WTC11 (cell line): Measurements from ENCODE around the gene GHRL. TPM values are rescaled to one million over a fixed set of nuclear protein-coding genes. Genes with fewer than 3 reads are reported as not detected.

Experiments
- ATAC-seq: fragments of 200-7000 bp; cut with Tn5 transposase; 2 replicates; pipeline ENCODE4 v1.10.0; 2021; ENCODE audit warnings: mild to moderate bottlenecking, moderate library complexity
- CTCF ChIA-PET: fragments of 300-600 bp; sonication (Branson Sonifier 250); formaldehyde crosslinking; loops from one replicate; lab custom pipeline; 2021; ENCODE audit warnings: antibody characterized with exemption; lab: Charles Lee
- POLR2A ChIA-PET: fragments of 350-600 bp; sonication (Branson Sonifier 250); formaldehyde crosslinking; loops from one replicate; lab custom pipeline; 2021; ENCODE audit warnings: antibody characterized with exemption; lab: Charles Lee
- DNase-seq: peaks from one replicate; pipeline ENCODE4 v3.0.0; 2021; ENCODE audit warnings: low spot score
- H3K27ac Mint-ChIP-seq: 2 replicates; pipeline ENCODE4 v1.8.0; 2021; ENCODE audit warnings: mixed read lengths
- H3K27me3 Mint-ChIP-seq: 2 replicates; pipeline ENCODE4 v1.8.0; 2021; ENCODE audit warnings: low read depth, mild to moderate bottlenecking, moderate library complexity, mixed read lengths
- H3K36me3 Mint-ChIP-seq: 2 replicates; pipeline ENCODE4 v1.8.0; 2021; ENCODE audit warnings: mixed read lengths
- H3K4me1 Mint-ChIP-seq: 2 replicates; pipeline ENCODE4 v1.8.0; 2022; ENCODE audit warnings: mixed read lengths
- H3K4me3 Mint-ChIP-seq: 2 replicates; pipeline ENCODE4 v1.8.0; 2021; ENCODE audit warnings: mild to moderate bottlenecking, moderate library complexity, mixed read lengths
- H3K9me3 Mint-ChIP-seq: 2 replicates; pipeline ENCODE4 v1.8.0; 2021; ENCODE audit warnings: mixed read lengths
- CREM ChIP-seq: sonication (generic); formaldehyde crosslinking; IDR thresholded peaks from 2 replicates; pipeline ENCODE4 v1.8.1; 2022; ENCODE audit warnings: mild to moderate bottlenecking, missing genetic modification reagents, moderate library complexity
- ELF4 ChIP-seq: sonication (generic); formaldehyde crosslinking; IDR thresholded peaks from 2 replicates; pipeline ENCODE4 v1.8.1; 2022; ENCODE audit warnings: low read depth, mild to moderate bottlenecking, moderate library complexity, missing genetic modification reagents
- FOXJ3 ChIP-seq: sonication (generic); formaldehyde crosslinking; IDR thresholded peaks from 2 replicates; pipeline ENCODE4 v1.9.0; 2021; ENCODE audit warnings: missing genetic modification reagents, mild to moderate bottlenecking, borderline replicate concordance
- FOXK1 ChIP-seq: sonication (generic); formaldehyde crosslinking; IDR thresholded peaks from 2 replicates; pipeline ENCODE4 v1.8.0; 2022; ENCODE audit warnings: mild to moderate bottlenecking, moderate library complexity, missing genetic modification reagents
- FOXP1 ChIP-seq: sonication (generic); formaldehyde crosslinking; IDR thresholded peaks from 2 replicates; pipeline ENCODE4 v1.8.0; 2022; ENCODE audit warnings: missing genetic modification reagents, mild to moderate bottlenecking, moderate library complexity, borderline replicate concordance
- GRHL2 ChIP-seq: fragments of 250-450 bp; sonication (Bioruptor Pico); IDR thresholded peaks from 2 replicates; pipeline ENCODE4 v1.8.0; 2022; ENCODE audit warnings: mild to moderate bottlenecking, moderate library complexity; ENCODE audit not compliant: insufficient replicate concordance, severe bottlenecking
- GTF2I ChIP-seq: fragments of 250-450 bp; sonication (Bioruptor Pico); conservative IDR thresholded peaks from 2 replicates; pipeline ENCODE4 v1.4.0; 2021; ENCODE audit warnings: mild to moderate bottlenecking
- HMGA2 ChIP-seq: fragments of 250-450 bp; sonication (Bioruptor Pico); IDR thresholded peaks from 2 replicates; pipeline ENCODE4 v1.4.0; 2021; ENCODE audit warnings: mild to moderate bottlenecking, moderate library complexity
- IRF2 ChIP-seq: sonication (generic); formaldehyde crosslinking; IDR thresholded peaks from 2 replicates; pipeline ENCODE4 v1.8.0; 2022; ENCODE audit warnings: low read depth, missing genetic modification reagents, borderline replicate concordance
- KAT7 ChIP-seq: sonication (generic); formaldehyde crosslinking; IDR thresholded peaks from 2 replicates; pipeline ENCODE4 v1.8.1; 2023; ENCODE audit warnings: missing genetic modification reagents, mild to moderate bottlenecking, borderline replicate concordance
- NFYB ChIP-seq: sonication (generic); formaldehyde crosslinking; conservative IDR thresholded peaks from 2 replicates; pipeline ENCODE4 v1.8.0; 2022; ENCODE audit warnings: low read depth, missing genetic modification reagents
- NR1H2 ChIP-seq: sonication (generic); formaldehyde crosslinking; IDR thresholded peaks from 2 replicates; pipeline ENCODE4 v1.9.0; 2021; ENCODE audit warnings: mild to moderate bottlenecking, moderate library complexity, missing genetic modification reagents
- OVOL2 ChIP-seq: fragments of 250-450 bp; sonication (Bioruptor Pico); IDR thresholded peaks from 2 replicates; pipeline ENCODE4 v1.9.0; 2021; ENCODE audit warnings: mild to moderate bottlenecking, borderline replicate concordance
- RELA ChIP-seq: sonication (generic); formaldehyde crosslinking; IDR thresholded peaks from 2 replicates; pipeline ENCODE4 v1.8.1; 2022; ENCODE audit warnings: missing genetic modification reagents, mild to moderate bottlenecking, borderline replicate concordance
- SMAD4 ChIP-seq: sonication (generic); formaldehyde crosslinking; IDR thresholded peaks from 2 replicates; pipeline ENCODE4 v1.8.0; 2022; ENCODE audit warnings: mild to moderate bottlenecking, missing genetic modification reagents
- SP1 ChIP-seq: sonication (generic); formaldehyde crosslinking; conservative IDR thresholded peaks from 2 replicates; pipeline ENCODE4 v1.8.1; 2022; ENCODE audit warnings: missing genetic modification reagents
- STAT6 ChIP-seq: sonication (generic); formaldehyde crosslinking; conservative IDR thresholded peaks from 2 replicates; pipeline ENCODE4 v1.8.1; 2023; ENCODE audit warnings: mild to moderate bottlenecking, low read depth, missing genetic modification reagents, moderate library complexity
- TEAD1 ChIP-seq: sonication (generic); formaldehyde crosslinking; IDR thresholded peaks from 2 replicates; pipeline ENCODE4 v1.8.0; 2022; ENCODE audit warnings: mild to moderate bottlenecking, missing genetic modification reagents
- TEAD4 ChIP-seq: sonication (generic); formaldehyde crosslinking; IDR thresholded peaks from 2 replicates; pipeline ENCODE4 v1.8.0; 2022; ENCODE audit warnings: mild to moderate bottlenecking, missing genetic modification reagents
- USF2 ChIP-seq: sonication (generic); formaldehyde crosslinking; IDR thresholded peaks from 2 replicates; pipeline ENCODE4 v1.8.1; 2023; ENCODE audit warnings: mild to moderate bottlenecking, missing genetic modification reagents, moderate library complexity
- ZNF138 ChIP-seq: sonication (generic); formaldehyde crosslinking; conservative IDR thresholded peaks from 2 replicates; pipeline ENCODE4 v1.8.1; 2022; ENCODE audit warnings: mild to moderate bottlenecking, moderate library complexity, missing genetic modification reagents
- ZNF232 ChIP-seq: sonication (generic); formaldehyde crosslinking; IDR thresholded peaks from 2 replicates; pipeline ENCODE4 v1.8.0; 2022; ENCODE audit warnings: mild to moderate bottlenecking, missing genetic modification reagents
- ZNF263 ChIP-seq: sonication (generic); formaldehyde crosslinking; IDR thresholded peaks from 2 replicates; pipeline ENCODE4 v1.8.1; 2022; ENCODE audit warnings: low read depth, mild to moderate bottlenecking, moderate library complexity, missing genetic modification reagents
- ZNF416 ChIP-seq: fragments of 250-450 bp; sonication (Bioruptor Pico); IDR thresholded peaks from 2 replicates; pipeline ENCODE4 v1.9.0; 2021; ENCODE audit warnings: mild to moderate bottlenecking, inconsistent platforms
- ZSCAN18 ChIP-seq: fragments of 250-450 bp; sonication (Bioruptor Pico); IDR thresholded peaks from 2 replicates; pipeline ENCODE4 v2.1.2; 2022; ENCODE audit warnings: mild to moderate bottlenecking, moderate library complexity
- total RNA-seq: library from RNA; stranded (reverse); gene quantifications from 3 replicates; pipeline ENCODE4 v1.2.3, GENCODE V29; 2021
- TF ChIP-seq, protein P1 (sequence below): sonication (generic); formaldehyde crosslinking; IDR thresholded peaks from 2 replicates; pipeline ENCODE4 v1.8.1; 2023; ENCODE audit warnings: mild to moderate bottlenecking, missing genetic modification reagents, borderline replicate concordance
- TF ChIP-seq, protein P2 (sequence below): sonication (generic); formaldehyde crosslinking; IDR thresholded peaks from 2 replicates; pipeline ENCODE4 v1.8.1; 2022; ENCODE audit warnings: low read depth, missing genetic modification reagents, borderline replicate concordance
- TF ChIP-seq, protein P3 (sequence below): sonication (generic); formaldehyde crosslinking; IDR thresholded peaks from 2 replicates; pipeline ENCODE4 v1.8.0; 2023; ENCODE audit warnings: missing genetic modification reagents

The GHRL gene
- total RNA-seq, 1 experiment from 2014 or later = 0.35 TPM

GRCh38 chr3:10340046-10340445 is 47.3 kb upstream of the GHRL start:
- no peak for ATAC-seq

GRCh38 chr3:10339376-10339955 is 46.7 kb upstream of the GHRL start:
- ATAC-seq = no peak
- no peaks in the 10 kb centered on the region for H3K27me3 Mint-ChIP-seq
- CTCF ChIA-PET = interaction anchor here (0.7 to 2.2 kb wide), 6 partner anchors 8 to 367 kb away, joined by 3 to 6 read pairs (median 4); no protein-coding TSS in a partner anchor
- no peaks in the 10 kb centered on the region for H3K9me3 Mint-ChIP-seq
- H3K4me1 Mint-ChIP-seq = 0 out of 2 replicates have a peak, but pooled peaks cover 3% of the 10 kb centered on the region
- no peaks in the 10 kb centered on the region for H3K36me3 Mint-ChIP-seq
- no peak for DNase-seq
- no peak overlapping the region for H3K27ac Mint-ChIP-seq
- POLR2A ChIA-PET = no interaction called here
- no peak overlapping the region for H3K4me3 Mint-ChIP-seq
- no peak for TF ChIP-seq TEAD4 (CRISPR knock-in tag)
- no peak for TF ChIP-seq FOXP1 (CRISPR knock-in tag)
- no peak for TF ChIP-seq IRF2
- TF ChIP-seq OVOL2 (CRISPR knock-in tag) = no peak
- TF ChIP-seq, protein P1, sequence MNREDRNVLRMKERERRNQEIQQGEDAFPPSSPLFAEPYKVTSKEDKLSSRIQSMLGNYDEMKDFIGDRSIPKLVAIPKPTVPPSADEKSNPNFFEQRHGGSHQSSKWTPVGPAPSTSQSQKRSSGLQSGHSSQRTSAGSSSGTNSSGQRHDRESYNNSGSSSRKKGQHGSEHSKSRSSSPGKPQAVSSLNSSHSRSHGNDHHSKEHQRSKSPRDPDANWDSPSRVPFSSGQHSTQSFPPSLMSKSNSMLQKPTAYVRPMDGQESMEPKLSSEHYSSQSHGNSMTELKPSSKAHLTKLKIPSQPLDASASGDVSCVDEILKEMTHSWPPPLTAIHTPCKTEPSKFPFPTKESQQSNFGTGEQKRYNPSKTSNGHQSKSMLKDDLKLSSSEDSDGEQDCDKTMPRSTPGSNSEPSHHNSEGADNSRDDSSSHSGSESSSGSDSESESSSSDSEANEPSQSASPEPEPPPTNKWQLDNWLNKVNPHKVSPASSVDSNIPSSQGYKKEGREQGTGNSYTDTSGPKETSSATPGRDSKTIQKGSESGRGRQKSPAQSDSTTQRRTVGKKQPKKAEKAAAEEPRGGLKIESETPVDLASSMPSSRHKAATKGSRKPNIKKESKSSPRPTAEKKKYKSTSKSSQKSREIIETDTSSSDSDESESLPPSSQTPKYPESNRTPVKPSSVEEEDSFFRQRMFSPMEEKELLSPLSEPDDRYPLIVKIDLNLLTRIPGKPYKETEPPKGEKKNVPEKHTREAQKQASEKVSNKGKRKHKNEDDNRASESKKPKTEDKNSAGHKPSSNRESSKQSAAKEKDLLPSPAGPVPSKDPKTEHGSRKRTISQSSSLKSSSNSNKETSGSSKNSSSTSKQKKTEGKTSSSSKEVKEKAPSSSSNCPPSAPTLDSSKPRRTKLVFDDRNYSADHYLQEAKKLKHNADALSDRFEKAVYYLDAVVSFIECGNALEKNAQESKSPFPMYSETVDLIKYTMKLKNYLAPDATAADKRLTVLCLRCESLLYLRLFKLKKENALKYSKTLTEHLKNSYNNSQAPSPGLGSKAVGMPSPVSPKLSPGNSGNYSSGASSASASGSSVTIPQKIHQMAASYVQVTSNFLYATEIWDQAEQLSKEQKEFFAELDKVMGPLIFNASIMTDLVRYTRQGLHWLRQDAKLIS = no peak
- no peak for TF ChIP-seq ZNF263 (CRISPR knock-in tag)
- TF ChIP-seq ZNF232 (CRISPR knock-in tag) = no peak
- TF ChIP-seq ZSCAN18 = no peak
- no peak for TF ChIP-seq GTF2I (CRISPR knock-in tag)
- TF ChIP-seq GRHL2 (CRISPR knock-in tag) = no peak

More at GRCh38 chr3:10340046-10340445, 47.3 kb upstream of the GHRL start:
- H3K27ac Mint-ChIP-seq = no peak overlapping the region
- TF ChIP-seq FOXJ3 (CRISPR knock-in tag) (no peak), CREM (CRISPR knock-in tag) (no peak), ZNF416 (CRISPR knock-in tag) (no peak), TEAD1 (no peak), SMAD4 (CRISPR knock-in tag) (no peak), OVOL2 (CRISPR knock-in tag) (no peak), NFYB (CRISPR knock-in tag) (no peak), NR1H2 (CRISPR knock-in tag) (no peak), RELA (CRISPR knock-in tag) (no peak), STAT6 (CRISPR knock-in tag) (no peak), ZNF138 (CRISPR knock-in tag) (no peak), ELF4 (no peak), KAT7 (CRISPR knock-in tag) (no peak), HMGA2 (CRISPR knock-in tag) (no peak), SP1 (CRISPR knock-in tag) (no peak), FOXK1 (no peak), USF2 (CRISPR knock-in tag) (no peak)
- TF ChIP-seq, protein P2, sequence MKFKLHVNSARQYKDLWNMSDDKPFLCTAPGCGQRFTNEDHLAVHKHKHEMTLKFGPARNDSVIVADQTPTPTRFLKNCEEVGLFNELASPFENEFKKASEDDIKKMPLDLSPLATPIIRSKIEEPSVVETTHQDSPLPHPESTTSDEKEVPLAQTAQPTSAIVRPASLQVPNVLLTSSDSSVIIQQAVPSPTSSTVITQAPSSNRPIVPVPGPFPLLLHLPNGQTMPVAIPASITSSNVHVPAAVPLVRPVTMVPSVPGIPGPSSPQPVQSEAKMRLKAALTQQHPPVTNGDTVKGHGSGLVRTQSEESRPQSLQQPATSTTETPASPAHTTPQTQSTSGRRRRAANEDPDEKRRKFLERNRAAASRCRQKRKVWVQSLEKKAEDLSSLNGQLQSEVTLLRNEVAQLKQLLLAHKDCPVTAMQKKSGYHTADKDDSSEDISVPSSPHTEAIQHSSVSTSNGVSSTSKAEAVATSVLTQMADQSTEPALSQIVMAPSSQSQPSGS (CRISPR knock-in tag) = no peak
- TF ChIP-seq, protein P3, sequence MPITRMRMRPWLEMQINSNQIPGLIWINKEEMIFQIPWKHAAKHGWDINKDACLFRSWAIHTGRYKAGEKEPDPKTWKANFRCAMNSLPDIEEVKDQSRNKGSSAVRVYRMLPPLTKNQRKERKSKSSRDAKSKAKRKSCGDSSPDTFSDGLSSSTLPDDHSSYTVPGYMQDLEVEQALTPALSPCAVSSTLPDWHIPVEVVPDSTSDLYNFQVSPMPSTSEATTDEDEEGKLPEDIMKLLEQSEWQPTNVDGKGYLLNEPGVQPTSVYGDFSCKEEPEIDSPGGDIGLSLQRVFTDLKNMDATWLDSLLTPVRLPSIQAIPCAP (CRISPR knock-in tag) = no peak
- no peaks in the 10 kb centered on the region for H3K27me3 Mint-ChIP-seq
- H3K4me1 Mint-ChIP-seq = 0 out of 2 replicates have a peak, but pooled peaks cover 3% of the 10 kb centered on the region
- ChIA-PET POLR2A (no interaction called here), CTCF (interaction anchor here (0.7 to 2.2 kb wide), 6 partner anchors 9 to 367 kb away, joined by 3 to 6 read pairs (median 4); no protein-coding TSS in a partner anchor)
- H3K36me3 Mint-ChIP-seq = no peaks in the 10 kb centered on the region
- H3K9me3 Mint-ChIP-seq = no peaks in the 10 kb centered on the region
- H3K4me3 Mint-ChIP-seq = no peak overlapping the region
- no peak for DNase-seq
